Stimulated activated effector memory CD8-positive, alpha-beta T cell treated with anti-CD3 and anti-CD28 coated beads, Interleukin-12 subunit alpha, Interleukin-12 subunit beta, amount 100 ng/mL, for 72 hours (primary cell): ENCODE measurements around the gene HMOX1.
A peak's percentile ranks its signal among the peaks of the same experiment; 100 is the strongest.
"Not testable (repeated sequence)": the region's sequence is repeated elsewhere in the genome, so short reads cannot be mapped to it uniquely, and the experiment has no call there.

ENCODE experiments used
- ATAC-seq: fragments of 150-1000 bp; cut with Tn5 transposase; 2 replicates; pipeline ENCODE4 v1.10.0; 2021
- DNase-seq, 2 donors: peaks; one replicate each; pipeline ENCODE4 v3.0.0; 2021 to 2022; ENCODE audit warnings: low spot score in 2 of 2
- H3K27ac Mint-ChIP-seq: one replicate; pipeline ENCODE4 v1.8.0; 2022; ENCODE audit warnings: mild to moderate bottlenecking, mixed read lengths
- H3K36me3 Mint-ChIP-seq: one replicate; pipeline ENCODE4 v1.8.0; 2022; ENCODE audit warnings: mild to moderate bottlenecking, mixed read lengths
- H3K4me1 Mint-ChIP-seq: one replicate; pipeline ENCODE4 v1.8.0; 2022; ENCODE audit warnings: mixed read lengths
- H3K4me3 Mint-ChIP-seq: one replicate; pipeline ENCODE4 v1.8.0; 2022; ENCODE audit warnings: mild to moderate bottlenecking, mixed read lengths
- H3K9me3 Mint-ChIP-seq: one replicate; pipeline ENCODE4 v1.8.0; 2022; ENCODE audit warnings: mixed read lengths

Gene HMOX1

DNA sequence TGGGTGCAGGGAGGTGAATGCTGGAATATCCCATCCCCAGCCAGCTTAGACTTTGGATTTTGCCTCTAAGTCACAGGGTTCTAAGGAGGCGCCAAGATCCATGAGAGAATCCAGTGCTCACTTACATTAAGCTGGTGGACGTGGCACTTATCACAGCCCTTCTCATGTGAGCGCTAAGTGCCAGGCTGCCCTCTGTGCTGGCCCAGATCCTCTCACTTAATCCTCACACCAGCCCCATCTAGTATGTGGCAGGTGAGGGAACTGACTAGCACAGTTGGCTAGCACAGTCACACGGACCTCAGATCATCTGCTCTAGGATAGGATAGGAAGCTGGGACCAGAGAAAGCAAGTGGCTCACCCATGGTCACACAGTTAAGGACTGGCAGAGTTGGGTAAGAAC lies 3.6 kb downstream of the HMOX1 start:
- Mint-ChIP-seq H3K4me3 (no peak overlapping the region), H3K9me3 (no peaks in the 10 kb centered on the region), H3K36me3 (peaks cover 3% of the 10 kb centered on the region), H3K27ac (no peak overlapping the region), H3K4me1 (peaks cover 16% of the 10 kb centered on the region)
- ATAC-seq (no peak), DNase-seq (no peak)

DNA sequence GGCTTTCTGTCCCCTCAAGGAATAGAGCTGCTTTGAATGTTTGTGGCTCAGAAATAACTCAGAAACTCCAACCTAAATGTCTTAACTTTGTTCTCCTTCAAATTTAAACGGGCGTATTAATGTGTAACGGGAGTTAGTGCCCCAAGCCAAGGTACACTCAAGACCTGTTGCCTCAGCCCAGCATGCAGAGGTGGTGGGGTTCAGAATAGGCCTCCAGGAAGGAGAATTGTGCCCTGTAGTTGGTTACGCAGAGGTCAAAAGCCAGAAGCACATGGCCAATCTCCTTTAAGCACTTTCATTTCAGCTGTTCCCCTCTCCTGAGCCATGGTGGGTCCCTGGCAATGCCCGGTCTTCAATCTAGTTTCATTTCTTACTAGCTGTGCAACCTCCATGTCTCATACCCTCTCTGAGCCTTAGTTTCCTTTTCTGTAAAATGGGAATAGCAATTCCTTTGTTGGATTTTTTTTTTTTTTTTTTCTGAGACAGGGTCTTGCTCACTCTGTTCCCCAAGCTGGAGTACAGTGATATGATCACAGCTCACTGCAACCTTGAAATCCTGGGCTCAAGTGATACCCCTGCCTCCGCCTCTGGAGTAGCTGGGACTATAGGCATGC lies 4.2 kb downstream of the HMOX1 start:
- H3K27ac Mint-ChIP-seq, result no peak overlapping the region
- peaks cover 15% of the 10 kb centered on the region for H3K4me1 Mint-ChIP-seq
- no peaks in the 10 kb centered on the region for H3K9me3 Mint-ChIP-seq
- DNase-seq (no peak), ATAC-seq (no peak)
- H3K36me3 Mint-ChIP-seq, result peaks cover 8% of the 10 kb centered on the region
- no peak overlapping the region for H3K4me3 Mint-ChIP-seq

DNA sequence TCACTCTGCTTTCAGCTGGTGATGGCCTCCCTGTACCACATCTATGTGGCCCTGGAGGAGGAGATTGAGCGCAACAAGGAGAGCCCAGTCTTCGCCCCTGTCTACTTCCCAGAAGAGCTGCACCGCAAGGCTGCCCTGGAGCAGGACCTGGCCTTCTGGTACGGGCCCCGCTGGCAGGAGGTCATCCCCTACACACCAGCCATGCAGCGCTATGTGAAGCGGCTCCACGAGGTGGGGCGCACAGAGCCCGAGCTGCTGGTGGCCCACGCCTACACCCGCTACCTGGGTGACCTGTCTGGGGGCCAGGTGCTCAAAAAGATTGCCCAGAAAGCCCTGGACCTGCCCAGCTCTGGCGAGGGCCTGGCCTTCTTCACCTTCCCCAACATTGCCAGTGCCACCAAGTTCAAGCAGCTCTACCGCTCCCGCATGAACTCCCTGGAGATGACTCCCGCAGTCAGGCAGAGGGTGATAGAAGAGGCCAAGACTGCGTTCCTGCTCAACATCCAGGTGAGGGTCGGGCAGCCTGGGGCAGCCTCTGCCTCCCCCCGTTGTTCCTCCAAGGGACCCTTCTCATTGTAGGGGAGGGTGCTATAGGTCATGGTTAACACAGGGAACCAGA lies 5.9 kb downstream of the HMOX1 start:
- peaks cover 11% of the 10 kb centered on the region for H3K36me3 Mint-ChIP-seq
- H3K27ac Mint-ChIP-seq, result no peak overlapping the region
- no peaks in the 10 kb centered on the region for H3K9me3 Mint-ChIP-seq
- ATAC-seq (peak; percentile 24), DNase-seq (no peak)
- H3K4me3 Mint-ChIP-seq, result no peak overlapping the region
- H3K4me1 Mint-ChIP-seq, result peaks cover 1% of the 10 kb centered on the region

DNA sequence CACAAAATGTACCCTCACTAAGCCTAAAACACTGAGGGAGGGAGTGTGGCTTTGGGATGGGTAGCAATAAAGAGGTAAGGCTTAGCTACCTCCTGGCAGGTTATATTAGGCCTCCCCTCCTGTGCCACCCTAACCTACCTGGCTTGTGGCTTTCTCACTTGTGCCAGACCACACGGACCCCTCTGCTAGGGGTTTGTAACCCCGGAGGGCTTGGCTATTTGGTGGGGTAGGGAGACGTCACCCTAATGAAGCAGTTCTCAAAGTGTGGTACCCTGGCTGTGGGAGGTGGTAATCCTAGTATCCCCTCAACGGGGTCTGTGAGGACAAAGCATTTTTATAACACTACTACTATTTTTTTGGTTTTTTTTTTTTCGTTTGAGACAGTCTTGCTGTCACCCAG lies 10.0 kb downstream of the HMOX1 start:
- Mint-ChIP-seq H3K4me3 (no peak overlapping the region), H3K4me1 (peaks cover 9% of the 10 kb centered on the region), H3K9me3 (no peaks in the 10 kb centered on the region), H3K36me3 (peaks cover 11% of the 10 kb centered on the region), H3K27ac (no peak overlapping the region)
- DNase-seq, result no peak
- no peak for ATAC-seq

DNA sequence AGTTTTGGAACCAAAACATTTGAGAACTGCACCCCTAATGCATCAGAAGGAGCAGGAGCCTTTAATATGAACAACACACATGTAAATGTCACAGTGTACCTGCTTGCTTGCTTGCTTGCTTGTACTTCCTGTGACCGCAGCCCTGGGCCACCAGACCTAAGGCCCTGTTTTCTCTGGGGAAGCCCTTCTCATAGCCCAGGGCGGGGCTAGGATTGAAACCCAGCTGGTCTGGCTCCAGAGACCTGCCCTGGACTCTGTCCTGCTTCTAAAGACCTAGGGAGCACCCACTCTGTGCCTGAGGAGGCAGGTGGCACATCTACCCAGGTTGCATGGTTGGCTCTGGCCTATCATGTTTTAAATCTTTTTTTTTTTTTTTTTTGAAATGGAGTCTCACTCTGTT lies 11.5 kb downstream of the HMOX1 start:
- peaks cover 9% of the 10 kb centered on the region for H3K4me1 Mint-ChIP-seq
- no peaks in the 10 kb centered on the region for H3K9me3 Mint-ChIP-seq
- no peak for ATAC-seq
- H3K36me3 Mint-ChIP-seq, result peaks cover 11% of the 10 kb centered on the region
- DNase-seq, result no peak
- no peak overlapping the region for H3K27ac Mint-ChIP-seq
- H3K4me3 Mint-ChIP-seq, result no peak overlapping the region

DNA sequence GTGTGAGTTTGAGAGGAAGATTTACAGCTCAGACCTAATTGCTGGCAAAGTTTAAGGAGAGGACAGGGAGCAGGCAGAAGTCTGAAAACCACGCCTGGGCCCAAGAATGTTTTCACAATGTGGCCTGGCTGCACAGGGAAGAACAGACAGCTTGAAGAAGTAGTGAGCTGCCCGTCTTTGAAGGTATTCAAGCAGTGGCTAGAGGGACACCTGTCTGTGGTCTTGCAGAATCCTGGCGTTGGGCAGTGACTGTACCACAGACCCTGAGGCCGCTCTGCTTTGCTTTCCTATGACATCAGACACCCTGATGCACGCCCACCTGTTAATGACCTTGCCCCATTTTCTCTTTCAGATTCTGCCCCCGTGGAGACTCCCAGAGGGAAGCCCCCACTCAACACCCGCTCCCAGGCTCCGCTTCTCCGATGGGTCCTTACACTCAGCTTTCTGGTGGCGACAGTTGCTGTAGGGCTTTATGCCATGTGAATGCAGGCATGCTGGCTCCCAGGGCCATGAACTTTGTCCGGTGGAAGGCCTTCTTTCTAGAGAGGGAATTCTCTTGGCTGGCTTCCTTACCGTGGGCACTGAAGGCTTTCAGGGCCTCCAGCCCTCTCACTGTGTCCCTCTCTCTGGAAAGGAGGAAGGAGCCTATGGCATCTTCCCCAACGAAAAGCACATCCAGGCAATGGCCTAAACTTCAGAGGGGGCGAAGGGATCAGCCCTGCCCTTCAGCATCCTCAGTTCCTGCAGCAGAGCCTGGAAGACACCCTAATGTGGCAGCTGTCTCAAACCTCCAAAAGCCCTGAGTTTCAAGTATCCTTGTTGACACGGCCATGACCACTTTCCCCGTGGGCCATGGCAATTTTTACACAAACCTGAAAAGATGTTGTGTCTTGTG lies 12.5 kb downstream of the HMOX1 start:
- peaks cover 11% of the 10 kb centered on the region for H3K36me3 Mint-ChIP-seq
- H3K9me3 Mint-ChIP-seq, result no peaks in the 10 kb centered on the region
- ATAC-seq (no peak), DNase-seq (no peak)
- H3K4me3 Mint-ChIP-seq, result no peak overlapping the region
- H3K27ac Mint-ChIP-seq, result peak overlapping the region; percentile 66
- H3K4me1 Mint-ChIP-seq, result peaks cover 9% of the 10 kb centered on the region

DNA sequence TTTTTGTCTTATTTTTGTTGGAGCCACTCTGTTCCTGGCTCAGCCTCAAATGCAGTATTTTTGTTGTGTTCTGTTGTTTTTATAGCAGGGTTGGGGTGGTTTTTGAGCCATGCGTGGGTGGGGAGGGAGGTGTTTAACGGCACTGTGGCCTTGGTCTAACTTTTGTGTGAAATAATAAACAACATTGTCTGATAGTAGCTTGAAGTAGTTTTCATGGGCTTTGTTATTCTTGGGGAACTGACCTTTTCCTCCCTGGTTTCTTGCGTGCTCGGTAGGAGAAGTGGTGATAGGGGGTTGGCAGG lies 13.1 kb downstream of the HMOX1 start:
- Mint-ChIP-seq H3K4me1 (peaks cover 9% of the 10 kb centered on the region), H3K36me3 (peaks cover 14% of the 10 kb centered on the region), H3K9me3 (no peaks in the 10 kb centered on the region), H3K27ac (peak overlapping the region; percentile 66), H3K4me3 (no peak overlapping the region)
- DNase-seq, result no peak
- ATAC-seq, result no peak

DNA sequence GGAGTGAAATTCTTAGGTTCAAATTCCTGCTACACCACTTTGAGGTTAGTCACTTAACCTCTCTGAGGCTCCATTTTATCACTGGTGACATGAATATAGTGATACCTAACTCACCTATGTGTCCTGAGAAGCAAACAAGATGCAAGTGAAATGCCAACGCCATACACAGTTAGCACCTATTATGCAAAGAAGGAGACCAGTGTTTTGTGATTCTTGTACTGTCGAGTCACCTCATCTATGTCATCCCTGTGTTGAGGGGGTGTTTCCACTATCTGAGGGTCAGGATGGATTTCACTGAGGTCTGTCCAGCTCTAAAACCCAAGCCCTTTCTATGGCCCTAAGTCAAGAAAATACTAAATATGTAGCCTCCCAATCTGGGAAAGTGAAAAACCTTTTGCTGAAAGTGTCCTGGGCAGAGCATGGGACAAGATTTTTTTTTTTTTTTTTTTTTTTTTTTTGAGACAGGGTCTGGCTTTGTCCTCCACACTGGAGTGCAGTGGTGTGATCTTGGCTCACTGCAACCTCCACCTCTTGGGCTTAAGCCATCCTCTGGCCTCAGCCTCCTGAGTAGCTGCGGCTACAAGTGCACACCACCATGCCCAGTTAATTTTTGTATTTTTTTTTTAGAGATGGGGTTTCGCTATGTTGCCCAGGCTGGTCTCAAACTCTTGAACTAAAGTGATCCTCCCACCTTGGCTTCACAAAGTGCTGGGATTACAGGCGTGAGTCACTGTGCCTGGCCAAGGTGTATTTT lies 14.1 kb downstream of the HMOX1 start:
- no peak for ATAC-seq
- Mint-ChIP-seq H3K36me3 (peaks cover 16% of the 10 kb centered on the region), H3K4me1 (peaks cover 12% of the 10 kb centered on the region), H3K27ac (no peak overlapping the region), H3K9me3 (no peaks in the 10 kb centered on the region), H3K4me3 (no peak overlapping the region)
- no peak for DNase-seq

DNA sequence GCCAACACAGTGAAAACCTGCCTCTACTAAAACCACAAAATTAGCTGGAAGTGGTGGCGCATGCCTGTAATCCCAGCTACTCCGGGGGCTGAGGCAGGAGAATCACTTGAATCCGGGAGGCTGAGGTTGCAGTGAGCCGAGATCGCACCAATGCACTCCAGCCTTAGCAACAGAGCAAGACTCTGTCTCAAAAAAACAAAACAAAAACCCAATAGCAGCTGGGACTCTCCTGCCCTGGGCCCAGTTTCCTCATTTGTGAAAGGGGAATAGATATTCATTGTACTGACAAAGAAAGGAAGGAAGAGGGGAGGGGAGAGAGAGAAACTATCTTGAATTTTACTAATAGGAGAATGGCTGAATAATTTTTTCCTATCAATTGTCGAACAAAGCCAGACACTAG lies 15.7 kb downstream of the HMOX1 start:
- not testable (repeated sequence) for H3K9me3 Mint-ChIP-seq, DNase-seq, H3K27ac Mint-ChIP-seq, H3K4me3 Mint-ChIP-seq, ATAC-seq
- Mint-ChIP-seq H3K36me3 (peaks cover 29% of the 10 kb centered on the region), H3K4me1 (peaks cover 24% of the 10 kb centered on the region)

DNA sequence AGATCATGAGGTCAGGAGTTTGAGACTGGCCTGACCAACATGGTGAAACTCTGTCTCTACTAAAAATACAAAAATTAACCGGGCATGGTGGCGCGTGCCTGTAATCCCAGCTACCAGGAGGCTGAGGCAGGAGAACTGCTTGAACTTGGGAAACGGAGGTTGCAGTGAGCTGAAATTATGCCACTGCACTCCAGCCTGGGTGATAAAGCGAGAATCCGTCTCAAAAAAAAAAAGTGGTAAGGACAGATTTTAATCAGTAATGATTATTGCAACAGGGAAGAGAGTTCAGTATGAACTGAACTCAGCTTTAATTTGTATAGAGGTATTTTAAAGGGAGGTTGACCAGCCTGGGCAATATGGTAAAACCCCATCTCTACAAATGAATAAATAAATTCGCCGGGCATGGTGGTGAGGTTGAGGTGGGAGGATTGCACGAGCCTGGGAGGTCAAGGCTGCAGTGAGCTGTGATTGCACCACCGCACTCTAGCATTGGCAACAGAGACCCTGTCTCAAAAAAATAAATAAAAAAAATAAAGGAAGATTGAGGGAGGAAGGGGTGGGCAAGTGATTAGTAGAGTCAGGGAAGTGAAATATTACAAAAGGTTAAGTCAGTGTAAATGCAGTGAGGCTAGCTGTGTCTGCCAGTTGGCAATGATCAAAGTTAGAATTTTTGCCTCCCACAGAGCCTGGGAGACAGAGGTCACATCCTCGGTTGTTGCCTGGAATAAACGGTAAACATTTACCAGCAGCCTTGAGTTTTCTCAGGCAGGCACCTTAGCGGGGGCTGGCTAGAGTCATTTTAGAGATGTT lies 16.4 kb downstream of the HMOX1 start:
- no peak for ATAC-seq
- no peak overlapping the region for H3K27ac Mint-ChIP-seq
- no peaks in the 10 kb centered on the region for H3K9me3 Mint-ChIP-seq
- H3K4me3 Mint-ChIP-seq, result no peak overlapping the region
- peaks cover 28% of the 10 kb centered on the region for H3K4me1 Mint-ChIP-seq
- DNase-seq, result no peak
- peaks cover 36% of the 10 kb centered on the region for H3K36me3 Mint-ChIP-seq

DNA sequence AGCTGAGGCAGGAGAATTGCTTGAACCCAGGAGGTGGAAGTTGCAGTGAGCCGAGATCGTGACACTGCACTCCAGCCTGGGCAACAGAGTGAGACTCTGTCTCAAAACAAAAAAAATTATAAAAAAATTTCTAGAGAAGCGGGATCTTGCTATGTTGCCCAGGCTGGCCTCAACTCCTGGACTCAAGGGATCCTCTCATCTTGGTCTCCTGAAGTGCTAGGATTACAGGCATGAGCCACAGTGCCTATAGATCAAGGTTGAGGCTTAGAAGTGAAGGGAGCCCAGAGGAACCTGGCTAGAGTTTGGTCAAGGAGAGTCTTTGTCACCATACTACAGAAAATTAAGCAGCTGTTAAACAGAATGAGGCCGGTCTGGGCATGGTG lies 17.7 kb downstream of the HMOX1 start:
- ATAC-seq (no peak), DNase-seq (no peak)
- Mint-ChIP-seq H3K4me3 (peak overlapping the region; percentile 98), H3K36me3 (peaks cover 49% of the 10 kb centered on the region), H3K27ac (peak overlapping the region; percentile 99), H3K9me3 (no peaks in the 10 kb centered on the region), H3K4me1 (peaks cover 32% of the 10 kb centered on the region)

DNA sequence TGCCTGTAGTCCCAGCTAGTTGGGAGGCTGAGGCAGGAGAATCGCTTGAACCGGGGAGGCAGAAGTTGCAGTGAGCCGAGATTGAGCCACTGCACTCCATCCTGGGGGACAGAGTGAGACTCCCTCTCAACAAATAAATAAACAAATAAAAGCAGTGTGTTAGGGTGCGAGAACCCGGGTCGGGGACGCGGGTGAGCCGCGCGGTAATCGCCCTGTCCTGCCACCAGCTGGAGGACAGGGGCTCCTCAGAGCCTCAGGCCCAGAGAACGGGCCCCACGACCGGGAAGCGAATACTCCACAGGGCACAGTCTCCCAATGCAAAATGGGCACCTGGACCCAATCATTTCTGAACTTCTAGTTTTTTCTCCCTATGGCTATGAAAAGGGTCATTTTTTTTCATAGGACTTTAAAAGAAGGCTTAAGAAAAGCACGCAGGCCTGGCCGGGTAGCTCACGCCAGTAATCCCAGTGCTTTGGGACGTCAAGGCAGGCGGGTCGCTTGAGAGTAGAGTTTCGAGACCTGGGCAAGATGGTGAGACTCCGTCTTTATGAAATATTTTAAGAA lies 18.3 kb downstream of the HMOX1 start:
- Mint-ChIP-seq H3K4me3 (peak overlapping the region; percentile 98), H3K27ac (peak overlapping the region; percentile 99), H3K9me3 (no peaks in the 10 kb centered on the region), H3K4me1 (peaks cover 26% of the 10 kb centered on the region), H3K36me3 (peaks cover 55% of the 10 kb centered on the region)
- DNase-seq (peak in 1 of 2 donors; percentile 61), ATAC-seq (no peak)

DNA sequence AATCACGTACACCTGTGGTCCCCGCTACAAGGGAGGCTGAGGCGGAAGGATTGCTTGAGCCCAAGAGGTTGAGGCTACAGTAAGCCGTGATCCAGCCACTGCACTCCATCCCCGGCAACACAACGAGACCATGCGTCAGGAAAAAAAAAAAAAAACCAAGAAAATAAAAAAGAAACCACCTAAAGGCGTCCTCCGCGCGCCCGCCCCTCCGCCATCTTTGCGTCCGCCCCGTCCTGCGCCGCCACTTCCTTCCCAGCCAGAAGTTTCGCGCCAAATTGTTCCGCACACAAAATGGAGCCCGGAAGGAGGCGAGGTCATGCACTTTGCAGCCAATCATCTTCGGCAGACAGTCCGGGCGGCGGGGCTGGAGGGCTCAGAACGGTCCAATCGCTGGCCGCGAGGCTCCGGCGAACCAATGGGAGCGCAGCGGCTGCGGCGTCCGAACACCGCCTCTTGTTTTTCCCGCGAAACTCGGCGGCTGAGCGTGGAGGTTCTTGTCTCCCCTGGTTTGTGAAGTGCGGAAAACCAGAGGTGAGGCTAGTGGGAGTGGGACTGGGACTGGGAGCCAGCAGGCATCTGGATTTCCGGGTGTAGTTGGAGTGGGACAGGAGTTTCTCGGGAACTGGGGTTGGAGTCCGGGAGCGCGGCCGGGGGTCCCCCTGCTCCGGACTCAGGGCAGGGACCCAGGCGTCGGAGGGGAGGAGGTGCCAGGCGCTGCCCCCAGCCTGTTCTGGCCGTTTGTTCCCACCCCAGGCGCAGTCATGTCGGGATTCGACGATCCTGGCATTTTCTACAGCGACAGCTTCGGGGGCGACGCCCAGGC lies 19.0 kb downstream of the HMOX1 start, which contains the start of gene MCM5:
MCM5 (plus strand) TSS at position 463 of the 823 bp plus-strand sequence; CDS start at position 762, 299 bp downstream.
- H3K4me3 Mint-ChIP-seq, result peak within 1 kb of the TSS; percentile 98
- peak; percentile 99 for ATAC-seq
- H3K9me3 Mint-ChIP-seq, result no peaks in the 10 kb centered on the region
- H3K36me3 Mint-ChIP-seq, result peaks cover 62% of the 10 kb centered on the region
- DNase-seq, result peak; percentile 84 to 96
- H3K4me1 Mint-ChIP-seq, result peaks cover 26% of the 10 kb centered on the region
- H3K27ac Mint-ChIP-seq, result peak within 1 kb of the TSS; percentile 99

DNA sequence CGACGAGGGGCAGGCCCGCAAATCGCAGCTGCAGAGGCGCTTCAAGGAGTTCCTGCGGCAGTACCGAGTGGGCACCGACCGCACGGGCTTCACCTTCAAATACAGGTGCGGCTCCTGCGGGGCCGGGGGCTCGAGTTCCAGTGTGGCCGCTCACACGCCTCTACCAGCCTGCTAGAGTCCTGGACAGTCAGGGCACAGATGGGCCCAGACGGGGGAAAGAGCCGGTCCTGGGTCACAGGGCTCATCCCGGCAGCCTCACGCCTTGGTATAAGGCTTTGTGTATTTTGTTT lies 19.6 kb downstream of the HMOX1 start:
- DNase-seq (no peak), ATAC-seq (peak; percentile 31)
- Mint-ChIP-seq H3K27ac (peak overlapping the region; percentile 99), H3K4me1 (peaks cover 26% of the 10 kb centered on the region), H3K4me3 (peak overlapping the region; percentile 98), H3K9me3 (no peaks in the 10 kb centered on the region), H3K36me3 (peaks cover 67% of the 10 kb centered on the region)
